Measurements from ENCODE around the gene SPATA3. TPM values are rescaled to one million over a fixed set of nuclear protein-coding genes. Genes with fewer than 3 reads are reported as not detected.
"Not testable (repeated sequence)": the region's sequence is repeated elsewhere in the genome, so short reads cannot be mapped to it uniquely, and the experiment has no call there.

Gene SPATA3
- total RNA-seq, 2 donors from 2014 or later, result not detected

GRCh38 chr2:231001921-231002320 lies 6.0 kb downstream of the SPATA3 start:
- WGBS, 2 experiments (ENCODE audit: insufficient coverage in 1 of 2, insufficient read length in 1 of 2), result 66 to 75% methylated on average over 3 to 4 of the region's 4 CpGs

GRCh38 chr2:231002641-231003040 lies 6.7 kb downstream of the SPATA3 start:
- peaks cover 2% of the 10 kb centered on the region for H3K36me3 Mint-ChIP-seq (ENCODE audit: low read depth)
- Histone ChIP-seq H3K4me1 (ENCODE audit: control insufficient read depth, insufficient read depth, low read length) (no peaks in the 10 kb centered on the region), H3K36me3 (ENCODE audit: control insufficient read depth, insufficient read depth, low read length) (no peaks in the 10 kb centered on the region), H3K9me3 (ENCODE audit: control insufficient read depth, low read length) (no peaks in the 10 kb centered on the region), H3K9ac (ENCODE audit: extremely low read depth, low read length, poor library complexity, severe bottlenecking) (no peak overlapping the region), H3K27ac (ENCODE audit: low read depth, low read length) (no peak overlapping the region), H3K27me3 (ENCODE audit: control insufficient read depth, insufficient read depth, low read length, poor library complexity, severe bottlenecking) (peaks cover 25% of the 10 kb centered on the region), H3K4me3 (ENCODE audit: low read length) (no peak overlapping the region)
- no peak for DNase-seq
- H3K9me3 Mint-ChIP-seq, result peaks cover 10% of the 10 kb centered on the region
- peaks cover 58% of the 10 kb centered on the region for H3K27me3 Mint-ChIP-seq (ENCODE audit: insufficient read depth)
- H3K4me3 Mint-ChIP-seq, result no peak overlapping the region
- H3K4me1 Mint-ChIP-seq, result peaks cover 4% of the 10 kb centered on the region
- TF ChIP-seq, protein P1, sequence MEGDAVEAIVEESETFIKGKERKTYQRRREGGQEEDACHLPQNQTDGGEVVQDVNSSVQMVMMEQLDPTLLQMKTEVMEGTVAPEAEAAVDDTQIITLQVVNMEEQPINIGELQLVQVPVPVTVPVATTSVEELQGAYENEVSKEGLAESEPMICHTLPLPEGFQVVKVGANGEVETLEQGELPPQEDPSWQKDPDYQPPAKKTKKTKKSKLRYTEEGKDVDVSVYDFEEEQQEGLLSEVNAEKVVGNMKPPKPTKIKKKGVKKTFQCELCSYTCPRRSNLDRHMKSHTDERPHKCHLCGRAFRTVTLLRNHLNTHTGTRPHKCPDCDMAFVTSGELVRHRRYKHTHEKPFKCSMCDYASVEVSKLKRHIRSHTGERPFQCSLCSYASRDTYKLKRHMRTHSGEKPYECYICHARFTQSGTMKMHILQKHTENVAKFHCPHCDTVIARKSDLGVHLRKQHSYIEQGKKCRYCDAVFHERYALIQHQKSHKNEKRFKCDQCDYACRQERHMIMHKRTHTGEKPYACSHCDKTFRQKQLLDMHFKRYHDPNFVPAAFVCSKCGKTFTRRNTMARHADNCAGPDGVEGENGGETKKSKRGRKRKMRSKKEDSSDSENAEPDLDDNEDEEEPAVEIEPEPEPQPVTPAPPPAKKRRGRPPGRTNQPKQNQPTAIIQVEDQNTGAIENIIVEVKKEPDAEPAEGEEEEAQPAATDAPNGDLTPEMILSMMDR (conservative IDR thresholded peaks at IDR 0.05), result no peak
- H3K27ac Mint-ChIP-seq, result no peak overlapping the region
- 82 to 83% methylated on average over 10 of the region's 10 CpGs for WGBS, 2 experiments (ENCODE audit: insufficient coverage in 1 of 2, insufficient read length in 1 of 2)

More at GRCh38 chr2:231001921-231002320, 6.0 kb downstream of the SPATA3 start:
- H3K9me3 Mint-ChIP-seq, result peaks cover 14% of the 10 kb centered on the region
- no peaks in the 10 kb centered on the region for H3K9me3 ChIP-seq (ENCODE audit: control insufficient read depth, low read length)
- H3K9ac ChIP-seq (ENCODE audit: extremely low read depth, low read length, poor library complexity, severe bottlenecking), result no peak overlapping the region
- peaks cover 58% of the 10 kb centered on the region for H3K27me3 Mint-ChIP-seq (ENCODE audit: insufficient read depth)
- no peak overlapping the region for H3K4me3 Mint-ChIP-seq
- H3K36me3 ChIP-seq (ENCODE audit: control insufficient read depth, insufficient read depth, low read length), result no peaks in the 10 kb centered on the region
- no peak overlapping the region for H3K27ac ChIP-seq (ENCODE audit: low read depth, low read length)
- H3K27me3 ChIP-seq (ENCODE audit: control insufficient read depth, insufficient read depth, low read length, poor library complexity, severe bottlenecking), result peaks cover 25% of the 10 kb centered on the region
- H3K4me1 ChIP-seq (ENCODE audit: control insufficient read depth, insufficient read depth, low read length), result no peaks in the 10 kb centered on the region
- DNase-seq, result no peak
- H3K4me1 Mint-ChIP-seq, result no peaks in the 10 kb centered on the region
- H3K27ac Mint-ChIP-seq, result no peak overlapping the region
- H3K36me3 Mint-ChIP-seq (ENCODE audit: low read depth), result peaks cover 2% of the 10 kb centered on the region
- no peak overlapping the region for H3K4me3 ChIP-seq (ENCODE audit: low read length)
- TF ChIP-seq, protein P1 (conservative IDR thresholded peaks at IDR 0.05), result no peak

GRCh38 chr2:231003186-231003585 lies 7.3 kb downstream of the SPATA3 start:
- Histone ChIP-seq H3K9me3 (ENCODE audit: control insufficient read depth, low read length) (no peaks in the 10 kb centered on the region), H3K4me3 (ENCODE audit: low read length) (no peak overlapping the region), H3K4me1 (ENCODE audit: control insufficient read depth, insufficient read depth, low read length) (no peaks in the 10 kb centered on the region), H3K27ac (ENCODE audit: low read depth, low read length) (no peak overlapping the region), H3K9ac (ENCODE audit: extremely low read depth, low read length, poor library complexity, severe bottlenecking) (no peak overlapping the region), H3K27me3 (ENCODE audit: control insufficient read depth, insufficient read depth, low read length, poor library complexity, severe bottlenecking) (peaks cover 29% of the 10 kb centered on the region), H3K36me3 (ENCODE audit: control insufficient read depth, insufficient read depth, low read length) (no peaks in the 10 kb centered on the region)
- DNase-seq, result no peak
- no peak overlapping the region for H3K27ac Mint-ChIP-seq
- H3K27me3 Mint-ChIP-seq (ENCODE audit: insufficient read depth), result peaks cover 58% of the 10 kb centered on the region
- no peak overlapping the region for H3K4me3 Mint-ChIP-seq
- 88 to 100% methylated on average over 2 of the region's 2 CpGs for WGBS, 2 experiments (ENCODE audit: insufficient coverage in 1 of 2, insufficient read length in 1 of 2)
- peaks cover 2% of the 10 kb centered on the region for H3K36me3 Mint-ChIP-seq (ENCODE audit: low read depth)
- TF ChIP-seq, protein P1 (conservative IDR thresholded peaks at IDR 0.05), result no peak
- peaks cover 6% of the 10 kb centered on the region for H3K9me3 Mint-ChIP-seq
- peaks cover 4% of the 10 kb centered on the region for H3K4me1 Mint-ChIP-seq

- not testable (repeated sequence) for H3K36me3 ChIP-seq (ENCODE audit: control insufficient read depth, insufficient read depth, low read length); H3K36me3 Mint-ChIP-seq (ENCODE audit: low read depth); H3K4me1 ChIP-seq (ENCODE audit: control insufficient read depth, insufficient read depth, low read length); H3K9me3 ChIP-seq (ENCODE audit: control insufficient read depth, low read length); H3K4me1 Mint-ChIP-seq; H3K27ac ChIP-seq (ENCODE audit: low read depth, low read length); H3K9me3 Mint-ChIP-seq; H3K4me3 ChIP-seq (ENCODE audit: low read length); H3K9ac ChIP-seq (ENCODE audit: extremely low read depth, low read length, poor library complexity, severe bottlenecking); H3K27ac Mint-ChIP-seq; DNase-seq; H3K4me3 Mint-ChIP-seq
- peaks cover 37% of the 10 kb centered on the region for H3K27me3 ChIP-seq (ENCODE audit: control insufficient read depth, insufficient read depth, low read length, poor library complexity, severe bottlenecking)
- H3K27me3 Mint-ChIP-seq (ENCODE audit: insufficient read depth), result peaks cover 55% of the 10 kb centered on the region
Measured at GRCh38 chr2:231004930-231005329, 9.0 kb downstream of the SPATA3 start.

All from endodermal cell (in vitro differentiated cells).